K562 (cell line): ENCODE results near the gene PKHD1. TPM values are rescaled to one million over a fixed set of nuclear protein-coding genes. Genes with fewer than 3 reads are reported as not detected.

Source experiments
- ATAC-seq: fragments of 200-7000 bp; cut with Tn5 transposase; 3 replicates; pipeline ENCODE4 v1.9.1; 2020; ENCODE audit warnings: moderate library complexity
- BruUV-seq: library from RNA; stranded (reverse); fragments of 400-500 nt; replicated peaks from 2 replicates; lab custom pipeline; 2021; lab: Mats Ljungman, UMichigan
- CTCF ChIA-PET: fragments of 300-600 bp; formaldehyde crosslinking; extraction: SDS; loops from one replicate; lab custom pipeline; 2021; ENCODE audit warnings: low intra/inter-chr PET ratio; lab: Yijun Ruan, JAX
- POLR2A ChIA-PET: fragments of 300-600, 350-650 bp; sonication (Branson Sonifier 250); formaldehyde crosslinking; extraction: SDS; loops from one replicate; lab custom pipeline; 2021; ENCODE audit warnings: antibody characterized with exemption, inconsistent platforms; lab: Yijun Ruan, JAX
- DNase-seq, 4 experiments: peaks; one replicate each; pipeline versions ENCODE4 v3.0.0 to v3.0.0-alpha.2; 2011 to 2018; ENCODE audit warnings: low spot score in 3 of 4, mixed read lengths in 3 of 4; ENCODE audit errors: extremely low read depth in 1 of 4
- FAIRE-seq: peaks from 2 replicates; lab custom pipeline; 2011; peaks lifted over from hg19 to GRCh38; lab: Jason Lieb, UNC
- H2AFZ ChIP-seq: 2 replicates; pipeline ENCODE4 v1.6.0; 2011; ENCODE audit warnings: low read depth, low read length, control low read depth, inconsistent platforms
- H3K27ac ChIP-seq: fragments of 200-600 bp; 3 replicates; pipeline ENCODE4 v1.8.0; 2011; ENCODE audit warnings: low read depth, mild to moderate bottlenecking, control low read depth, inconsistent platforms, low read length, moderate library complexity, mixed read lengths; ENCODE audit errors: extremely low read depth
- H3K27me3 ChIP-seq, 2 experiments: fragments of 300-600 bp in 1 of 2; 2 replicates in 1 of 2; 3 replicates in 1 of 2; pipeline versions ENCODE4 v1.6.0 to v1.8.0; 2011; ENCODE audit warnings: inconsistent platforms in 2 of 2, low read length in 2 of 2, mild to moderate bottlenecking in 1 of 2, mixed read lengths in 1 of 2, moderate library complexity in 1 of 2; ENCODE audit not compliant: control insufficient read depth in 2 of 2, insufficient read depth in 2 of 2
- H3K36me3 ChIP-seq: fragments of 300-600 bp; 3 replicates; pipeline ENCODE4 v1.8.0; 2011; ENCODE audit warnings: mild to moderate bottlenecking, low read length, inconsistent platforms; ENCODE audit not compliant: control insufficient read depth, insufficient read depth
- H3K4me1 ChIP-seq, 2 experiments: fragments of 200-600 bp in 1 of 2; replicated peaks in 1 of 2; 2 replicates in 1 of 2; 3 replicates in 1 of 2; pipeline versions ENCODE4 v1.5.1 to v1.8.0; 2011; ENCODE audit warnings: inconsistent platforms in 2 of 2, low read length in 2 of 2, mild to moderate bottlenecking in 1 of 2, mixed read lengths in 1 of 2, moderate library complexity in 1 of 2; ENCODE audit not compliant: control insufficient read depth in 2 of 2, insufficient read depth in 2 of 2
- H3K4me2 ChIP-seq: 2 replicates; pipeline ENCODE4 v1.6.1; 2011; ENCODE audit warnings: low read length, control low read depth, inconsistent platforms, mixed read lengths; ENCODE audit not compliant: insufficient read depth
- H3K4me3 ChIP-seq: fragments of 200-600 bp; sonication (generic), shearing (Covaris generic); 2 replicates; pipeline ENCODE4 v1.5.1; 2016; ENCODE audit warnings: control low read depth, inconsistent platforms
- H3K79me2 ChIP-seq: fragments of 200-600 bp; 3 replicates; pipeline ENCODE4 v1.8.0; 2011; ENCODE audit warnings: low read length, inconsistent platforms; ENCODE audit not compliant: control insufficient read depth, insufficient read depth
- H3K9ac ChIP-seq, 2 experiments: 2 replicates each; pipeline versions ENCODE4 v1.6.0 to v1.6.1; 2011; ENCODE audit warnings: low read depth in 2 of 2, low read length in 2 of 2, control low read depth in 1 of 2, inconsistent platforms in 1 of 2, mild to moderate bottlenecking in 1 of 2, mixed read lengths in 1 of 2; ENCODE audit not compliant: insufficient read depth in 1 of 2
- H3K9me1 ChIP-seq: one replicate; pipeline ENCODE4 v1.6.0; 2011; ENCODE audit warnings: inconsistent platforms, mild to moderate bottlenecking, low read length, moderate library complexity; ENCODE audit not compliant: control insufficient read depth, insufficient read depth
- H3K9me3 ChIP-seq: replicated peaks from 2 replicates; pipeline ENCODE4 v1.5.1; 2011; ENCODE audit warnings: low read depth, low read length, inconsistent platforms; ENCODE audit not compliant: control insufficient read depth, insufficient read depth
- H4K20me1 ChIP-seq: replicated peaks from 2 replicates; pipeline ENCODE4 v1.6.1; 2011; ENCODE audit warnings: low read length, inconsistent platforms, mixed read lengths; ENCODE audit not compliant: control insufficient read depth, insufficient read depth
- CAMTA2 ChIP-seq: fragments of 250-450 bp; sonication (Bioruptor Pico); conservative IDR thresholded peaks from 2 replicates; pipeline ENCODE4 v1.5.1; 2022
- HDAC3 ChIP-seq: fragments of 450-650 bp; IDR thresholded peaks from 2 replicates; pipeline ENCODE4 v1.6.1; 2018; ENCODE audit warnings: borderline replicate concordance, mild to moderate bottlenecking, moderate library complexity; ENCODE audit not compliant: partially characterized antibody
- MEIS2 ChIP-seq: fragments of 450-650 bp; IDR thresholded peaks from 2 replicates; pipeline ENCODE4 v1.6.1; 2014; ENCODE audit warnings: mild to moderate bottlenecking; ENCODE audit not compliant: partially characterized antibody
- ZNF197 ChIP-seq: fragments of 200-800 bp; sonication (Bioruptor generic); IDR thresholded peaks from 2 replicates; pipeline ENCODE4 v1.6.1; 2016; ENCODE audit warnings: low read depth, missing genetic modification characterization, missing compliant biosample characterization
- ZNF232 ChIP-seq: sonication (generic); formaldehyde crosslinking; IDR thresholded peaks from 2 replicates; pipeline ENCODE4 v1.8.0; 2022; ENCODE audit warnings: mild to moderate bottlenecking, missing genetic modification reagents
- ZNF282 ChIP-seq: sonication (generic); formaldehyde crosslinking; IDR thresholded peaks from 2 replicates; pipeline ENCODE4 v1.8.1; 2023; ENCODE audit warnings: missing genetic modification reagents
- ZNF408 ChIP-seq: fragments of 250-450 bp; sonication (Bioruptor Pico); IDR thresholded peaks from 2 replicates; pipeline ENCODE4 v1.4.0; 2020; ENCODE audit warnings: low read depth, mild to moderate bottlenecking, moderate library complexity
- WGBS: fragments of 100-300 bp; shearing (Covaris generic); methylation state at CpG from one replicate; pipeline ENCODE4 v1.1.6; 2016; ENCODE audit warnings: low coverage, mixed read lengths; ENCODE audit not compliant: insufficient coverage; ENCODE audit errors: missing lambda C conversion rate; 5-methylcytosine and 5-hydroxymethylcytosine counted together
- in situ Hi-C: fragments of 300-500 bp; cut with MboI; formaldehyde crosslinking; loops from 4 replicates; pipeline ENCODE4 v1.15.0; 2018; ENCODE audit warnings: inconsistent platforms, mixed read lengths
- intact Hi-C: fragments of 100-400 bp; cut with micrococcal nuclease; formaldehyde crosslinking; loops from 2 replicates; pipeline ENCODE4 v1.14.2; 2022
- polyA plus RNA-seq, 8 experiments: library from polyadenylated mRNA; depleted of rRNA in 4 of 8; stranded (reverse) in 5 of 8; unstranded in 3 of 8; fragments of >200 nt; fragmentation: Nextera tagmentation in 2 of 8; fragmentation: Illumina TruSeq in 1 of 8; extraction: Ambion mirVana in 2 of 8; extraction: Trizol in 1 of 8; gene quantifications; 2 replicates each; pipeline versions ENCODE4 v1.2.1 to v1.2.3, GENCODE V29; 2011 to 2014; ENCODE audit warnings: inconsistent platforms in 1 of 8, missing spikeins in 1 of 8
- total RNA-seq, 7 experiments: library from RNA; depleted of rRNA in 6 of 7; stranded (reverse); fragments of >200 nt in 6 of 7; fragmentation: Illumina TruSeq in 2 of 7; extraction: Trizol in 2 of 7; gene quantifications; 2 replicates each; pipeline versions ENCODE4 v1.2.1 to v1.2.3, GENCODE V29; 2011 to 2021; ENCODE audit warnings: low replicate concordance in 1 of 7
- TF ChIP-seq, protein P1 (sequence below): fragments of 200-400 bp; formaldehyde crosslinking; IDR thresholded peaks from 2 replicates; pipeline ENCODE4 v1.6.1; 2017; ENCODE audit warnings: mild to moderate bottlenecking, low read depth, low read length, moderate library complexity
- TF ChIP-seq, protein P2 (sequence below): fragments of 450-650 bp; formaldehyde crosslinking; IDR thresholded peaks from 2 replicates; pipeline ENCODE4 v1.4.0; 2020; ENCODE audit warnings: mild to moderate bottlenecking
- TF ChIP-seq, protein P3 (sequence below): sonication (generic); formaldehyde crosslinking; IDR thresholded peaks from 2 replicates; pipeline ENCODE4 v1.8.1; 2022; ENCODE audit warnings: missing genetic modification reagents

The PKHD1 gene
- total and polyA plus RNA-seq, 9 of the 15 experiments (the other 6 are each of a cell fraction or from before 2014, with no cell fraction given): 0.01 to 0.04 (median 0.01) TPM; not detected in 6

DNA sequence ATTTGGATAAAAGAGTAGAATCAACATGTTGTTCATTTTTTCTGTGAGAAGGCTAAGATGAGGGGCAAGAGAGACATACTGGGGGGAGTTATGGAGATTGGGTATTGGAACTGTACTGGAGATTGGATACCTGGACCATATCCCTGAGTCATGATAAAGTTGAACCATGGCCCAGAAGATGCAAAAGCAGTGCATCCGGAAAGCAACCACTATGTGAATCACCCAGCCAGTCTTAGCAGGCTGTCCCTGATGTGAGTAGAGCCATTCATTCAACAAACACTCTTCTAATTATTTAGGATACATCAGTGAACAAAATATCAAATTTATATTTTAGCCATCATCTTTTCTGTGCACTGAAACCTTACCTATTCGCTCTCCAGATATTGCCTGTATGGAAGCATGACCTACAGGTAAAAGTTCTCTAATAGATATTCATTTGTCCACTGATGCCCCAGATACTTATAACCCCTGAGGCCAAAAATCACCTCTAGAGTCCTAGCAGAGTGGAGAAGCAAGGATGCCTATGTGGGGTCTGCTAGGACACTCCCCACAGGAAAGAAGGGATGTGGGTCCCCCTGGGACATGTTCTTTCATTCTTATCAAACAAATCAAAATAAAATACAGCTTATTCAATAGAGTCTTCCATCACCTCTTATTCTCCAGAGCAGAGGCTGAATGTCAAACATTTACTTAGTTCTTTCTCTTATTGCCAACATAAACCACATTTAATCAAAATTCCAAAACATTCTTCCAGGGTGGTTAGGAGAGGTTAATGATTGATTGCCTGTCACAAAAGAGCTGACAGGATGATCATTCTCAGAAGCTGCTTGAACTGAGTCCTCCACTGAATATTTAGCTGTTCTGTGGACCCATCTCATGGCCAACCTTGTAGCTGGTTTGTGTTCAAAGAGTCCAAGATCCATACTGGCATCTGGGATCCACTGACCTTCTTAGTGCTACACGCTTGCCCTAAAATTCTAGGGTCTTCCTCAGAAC lies 37.0 kb upstream of the PKHD1 start:
- Histone ChIP-seq H4K20me1 (no peaks in the 10 kb centered on the region), H3K4me1 (no peaks in the 10 kb centered on the region), H3K79me2 (no peaks in the 10 kb centered on the region), H3K9me1 (no peaks in the 10 kb centered on the region), H3K36me3 (no peaks in the 10 kb centered on the region), H3K4me2 (no peak overlapping the region), H3K4me3 (no peak overlapping the region), H2AFZ (no peak overlapping the region), H3K9me3 (no peaks in the 10 kb centered on the region), H3K27ac (no peak overlapping the region), H3K9ac (no peak overlapping the region), H3K27me3 (no peaks in the 10 kb centered on the region)
- ATAC-seq (no peak), DNase-seq (no peak), FAIRE-seq (no peak)
- WGBS: 0% methylated on average over 3 of the region's 3 CpGs
- intact Hi-C loops (no loop called here), in situ Hi-C loops (no loop called here)
- BruUV-seq: no TSS peak
- ChIA-PET POLR2A (no interaction called here), CTCF (no interaction called here)
- TF ChIP-seq MEIS2: peak; percentile 11
- TF ChIP-seq ZNF282 (CRISPR knock-in tag): no peak

DNA sequence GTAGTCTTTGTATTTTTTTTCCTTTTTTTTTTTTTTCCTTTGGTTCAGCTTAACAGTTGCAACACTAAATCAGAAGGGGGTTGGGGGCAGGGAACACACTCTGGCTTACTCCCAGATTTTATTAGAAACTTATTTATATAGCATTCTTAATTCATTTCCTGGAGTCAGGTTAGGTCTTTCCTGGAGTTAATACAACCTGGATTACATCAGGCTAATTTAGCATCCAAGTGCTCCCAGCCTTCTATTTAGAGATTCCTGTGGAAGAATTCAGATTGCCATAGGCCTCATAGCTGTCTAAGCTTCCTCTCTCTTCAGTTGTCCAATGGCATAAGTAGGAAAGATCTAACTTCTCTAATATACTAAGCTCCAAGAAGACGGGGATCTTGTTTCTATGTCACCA lies 35.8 kb upstream of the PKHD1 start:
- intact Hi-C loops: no loop called here
- CTCF ChIA-PET: no interaction called here
- TF ChIP-seq, protein P1, sequence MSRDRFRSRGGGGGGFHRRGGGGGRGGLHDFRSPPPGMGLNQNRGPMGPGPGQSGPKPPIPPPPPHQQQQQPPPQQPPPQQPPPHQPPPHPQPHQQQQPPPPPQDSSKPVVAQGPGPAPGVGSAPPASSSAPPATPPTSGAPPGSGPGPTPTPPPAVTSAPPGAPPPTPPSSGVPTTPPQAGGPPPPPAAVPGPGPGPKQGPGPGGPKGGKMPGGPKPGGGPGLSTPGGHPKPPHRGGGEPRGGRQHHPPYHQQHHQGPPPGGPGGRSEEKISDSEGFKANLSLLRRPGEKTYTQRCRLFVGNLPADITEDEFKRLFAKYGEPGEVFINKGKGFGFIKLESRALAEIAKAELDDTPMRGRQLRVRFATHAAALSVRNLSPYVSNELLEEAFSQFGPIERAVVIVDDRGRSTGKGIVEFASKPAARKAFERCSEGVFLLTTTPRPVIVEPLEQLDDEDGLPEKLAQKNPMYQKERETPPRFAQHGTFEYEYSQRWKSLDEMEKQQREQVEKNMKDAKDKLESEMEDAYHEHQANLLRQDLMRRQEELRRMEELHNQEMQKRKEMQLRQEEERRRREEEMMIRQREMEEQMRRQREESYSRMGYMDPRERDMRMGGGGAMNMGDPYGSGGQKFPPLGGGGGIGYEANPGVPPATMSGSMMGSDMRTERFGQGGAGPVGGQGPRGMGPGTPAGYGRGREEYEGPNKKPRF: no peak
- TF ChIP-seq CAMTA2 (no peak), ZNF408 (CRISPR knock-in tag) (no peak), ZNF197 (CRISPR knock-in tag) (no peak), HDAC3 (no peak), ZNF232 (CRISPR knock-in tag) (no peak)
- TF ChIP-seq, protein P2, sequence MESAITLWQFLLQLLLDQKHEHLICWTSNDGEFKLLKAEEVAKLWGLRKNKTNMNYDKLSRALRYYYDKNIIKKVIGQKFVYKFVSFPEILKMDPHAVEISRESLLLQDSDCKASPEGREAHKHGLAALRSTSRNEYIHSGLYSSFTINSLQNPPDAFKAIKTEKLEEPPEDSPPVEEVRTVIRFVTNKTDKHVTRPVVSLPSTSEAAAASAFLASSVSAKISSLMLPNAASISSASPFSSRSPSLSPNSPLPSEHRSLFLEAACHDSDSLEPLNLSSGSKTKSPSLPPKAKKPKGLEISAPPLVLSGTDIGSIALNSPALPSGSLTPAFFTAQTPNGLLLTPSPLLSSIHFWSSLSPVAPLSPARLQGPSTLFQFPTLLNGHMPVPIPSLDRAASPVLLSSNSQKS (CRISPR knock-in tag): no peak
- TF ChIP-seq, protein P3, sequence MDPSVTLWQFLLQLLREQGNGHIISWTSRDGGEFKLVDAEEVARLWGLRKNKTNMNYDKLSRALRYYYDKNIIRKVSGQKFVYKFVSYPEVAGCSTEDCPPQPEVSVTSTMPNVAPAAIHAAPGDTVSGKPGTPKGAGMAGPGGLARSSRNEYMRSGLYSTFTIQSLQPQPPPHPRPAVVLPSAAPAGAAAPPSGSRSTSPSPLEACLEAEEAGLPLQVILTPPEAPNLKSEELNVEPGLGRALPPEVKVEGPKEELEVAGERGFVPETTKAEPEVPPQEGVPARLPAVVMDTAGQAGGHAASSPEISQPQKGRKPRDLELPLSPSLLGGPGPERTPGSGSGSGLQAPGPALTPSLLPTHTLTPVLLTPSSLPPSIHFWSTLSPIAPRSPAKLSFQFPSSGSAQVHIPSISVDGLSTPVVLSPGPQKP (CRISPR knock-in tag): no peak

More for the DNA sequence above, 35.8 kb upstream of the PKHD1 start:
- ATAC-seq: no peak
- no peaks in the 10 kb centered on the region for H4K20me1 ChIP-seq
- no peak overlapping the region for H3K9ac ChIP-seq
- H3K9me3 ChIP-seq: no peaks in the 10 kb centered on the region
- no peak overlapping the region for H3K27ac ChIP-seq
- no peak overlapping the region for H2AFZ ChIP-seq
- H3K4me3 ChIP-seq: no peak overlapping the region
- no peak for FAIRE-seq
- no peak for DNase-seq
- in situ Hi-C loops: no loop called here
- no TSS peak for BruUV-seq
- POLR2A ChIA-PET: no interaction called here
- H3K36me3 ChIP-seq: no peaks in the 10 kb centered on the region
- no peaks in the 10 kb centered on the region for H3K27me3 ChIP-seq
- H3K9me1 ChIP-seq: no peaks in the 10 kb centered on the region
- H3K4me1 ChIP-seq: no peaks in the 10 kb centered on the region
- WGBS: 0% methylated on average over 1 of the region's 1 CpG
- no peaks in the 10 kb centered on the region for H3K79me2 ChIP-seq
- no peak overlapping the region for H3K4me2 ChIP-seq
